IMR-90 (cell line): ENCODE data around the gene DOCK2. TPM values are rescaled to one million over a fixed set of nuclear protein-coding genes. Genes with fewer than 3 reads are reported as not detected.

ENCODE experiments used
- ATAC-seq: fragments of 200-7000 bp; cut with Tn5 transposase; 2 replicates; pipeline ENCODE4 v1.9.1; 2020; ENCODE audit warnings: low read depth, mild to moderate bottlenecking, moderate library complexity
- BruUV-seq: library from RNA; stranded (reverse); fragments of 400-500 nt; replicated peaks from 2 replicates; lab custom pipeline; 2021; lab: Mats Ljungman, UMichigan
- CTCF ChIA-PET: fragments of 300-600 bp; formaldehyde crosslinking; extraction: SDS; loops from one replicate; lab custom pipeline; 2021; ENCODE audit warnings: antibody characterized with exemption; lab: Yijun Ruan, JAX
- POLR2A ChIA-PET: fragments of 300-600 bp; sonication (Branson Sonifier 250); formaldehyde crosslinking; loops from one replicate; lab custom pipeline; 2022; ENCODE audit warnings: antibody characterized with exemption; ENCODE audit not compliant: unreplicated experiment; lab: Charles Lee
- DNase-seq: peaks from one replicate; pipeline ENCODE4 v3.0.0; 2013
- H2AFZ ChIP-seq: replicated peaks from 2 replicates; pipeline ENCODE3; 2013; ENCODE audit warnings: low read length, mild to moderate bottlenecking; ENCODE audit not compliant: poor library complexity
- H2AK5ac ChIP-seq: 2 replicates; pipeline ENCODE4 v1.6.1; 2013; ENCODE audit warnings: low read depth, low read length, inconsistent platforms
- H2AK9ac ChIP-seq: replicated peaks from 2 replicates; pipeline ENCODE3; 2013; ENCODE audit warnings: mild to moderate bottlenecking, low read depth, low read length, moderate library complexity; ENCODE audit not compliant: poor library complexity
- H2BK120ac ChIP-seq: 2 replicates; pipeline ENCODE4 v1.6.1; 2013; ENCODE audit warnings: low read depth, low read length, inconsistent platforms
- H2BK15ac ChIP-seq: 3 replicates; pipeline ENCODE4 v1.6.1; 2013; ENCODE audit warnings: low read depth, low read length, inconsistent platforms
- H2BK20ac ChIP-seq: 2 replicates; pipeline ENCODE4 v1.6.1; 2013; ENCODE audit warnings: low read depth, mild to moderate bottlenecking, inconsistent platforms, low read length, moderate library complexity
- H2BK5ac ChIP-seq: 2 replicates; pipeline ENCODE4 v1.6.1; 2013; ENCODE audit warnings: mild to moderate bottlenecking, low read depth, low read length, inconsistent platforms; ENCODE audit not compliant: poor library complexity, severe bottlenecking
- H3K14ac ChIP-seq: replicated peaks from 2 replicates; pipeline ENCODE4 v1.6.1; 2013; ENCODE audit warnings: low read depth, low read length, inconsistent platforms
- H3K18ac ChIP-seq: 2 replicates; pipeline ENCODE4 v1.6.1; 2013; ENCODE audit warnings: low read depth, low read length, control low read depth
- H3K23ac ChIP-seq: 2 replicates; pipeline ENCODE4 v1.6.1; 2013; ENCODE audit warnings: low read depth, low read length, inconsistent platforms
- H3K27ac ChIP-seq: 2 replicates; pipeline ENCODE4 v1.5.1; 2013; ENCODE audit warnings: mild to moderate bottlenecking, control low read depth, low read length; ENCODE audit not compliant: insufficient read depth
- H3K27me3 ChIP-seq: 2 replicates; pipeline ENCODE4 v1.6.1; 2013; ENCODE audit warnings: low read length; ENCODE audit not compliant: control insufficient read depth, insufficient read depth
- H3K36me3 ChIP-seq: 2 replicates; pipeline ENCODE4 v1.6.1; 2013; ENCODE audit warnings: low read length, mixed read lengths; ENCODE audit not compliant: control insufficient read depth, insufficient read depth
- H3K4ac ChIP-seq: 2 replicates; pipeline ENCODE4 v1.6.1; 2013; ENCODE audit warnings: low read depth, low read length, inconsistent platforms
- H3K4me1 ChIP-seq: 2 replicates; pipeline ENCODE4 v1.6.1; 2013; ENCODE audit warnings: low read length, mixed read lengths; ENCODE audit not compliant: control insufficient read depth, insufficient read depth
- H3K4me2 ChIP-seq: 2 replicates; pipeline ENCODE4 v1.6.1; 2013; ENCODE audit warnings: low read depth, mild to moderate bottlenecking, control low read depth, low read length, moderate library complexity
- H3K4me3 ChIP-seq: 2 replicates; pipeline ENCODE4 v1.5.1; 2013; ENCODE audit warnings: low read depth, mild to moderate bottlenecking, control low read depth, low read length, moderate library complexity; ENCODE audit not compliant: insufficient read depth
- H3K56ac ChIP-seq: 2 replicates; pipeline ENCODE4 v1.6.1; 2013; ENCODE audit warnings: low read length, inconsistent platforms; ENCODE audit not compliant: insufficient read depth; ENCODE audit errors: extremely low read depth
- H3K79me1 ChIP-seq, 2 experiments: 2 replicates each; pipeline ENCODE4 v1.6.1; 2013; ENCODE audit warnings: low read length in 2 of 2, inconsistent platforms in 1 of 2, low read depth in 1 of 2
- H3K9ac ChIP-seq: 2 replicates; pipeline ENCODE4 v1.6.1; 2013; ENCODE audit warnings: low read depth, low read length, control low read depth
- H3K9me1 ChIP-seq: 2 replicates; pipeline ENCODE4 v1.6.1; 2013; ENCODE audit warnings: low read length, inconsistent platforms; ENCODE audit not compliant: insufficient read depth
- H3K9me3 ChIP-seq: 2 replicates; pipeline ENCODE4 v1.6.1; 2013; ENCODE audit warnings: low read length; ENCODE audit not compliant: control insufficient read depth, insufficient read depth
- H4K20me1 ChIP-seq: 2 replicates; pipeline ENCODE4 v1.6.1; 2013; ENCODE audit warnings: low read length, inconsistent platforms; ENCODE audit not compliant: insufficient read depth
- H4K5ac ChIP-seq: 2 replicates; pipeline ENCODE4 v1.6.1; 2013; ENCODE audit warnings: mild to moderate bottlenecking, low read depth, low read length, control low read depth
- H4K8ac ChIP-seq, 2 experiments: 2 replicates each; pipeline ENCODE4 v1.6.1; 2013; ENCODE audit warnings: low read depth in 2 of 2, low read length in 2 of 2, control low read depth in 1 of 2, inconsistent platforms in 1 of 2
- H4K91ac ChIP-seq: 2 replicates; pipeline ENCODE4 v1.6.1; 2013; ENCODE audit warnings: low read depth, low read length, inconsistent platforms; ENCODE audit not compliant: insufficient read depth
- BHLHE40 ChIP-seq: fragments of 150-350 bp; IDR thresholded peaks from 2 replicates; pipeline ENCODE4 v1.6.1; 2016; ENCODE audit warnings: mild to moderate bottlenecking, low read depth, low read length
- CEBPB ChIP-seq: IDR thresholded peaks from 2 replicates; pipeline ENCODE4 v1.6.1; 2012; ENCODE audit warnings: low read depth, low read length, improper control_type of control experiment
- CHD1 ChIP-seq: IDR thresholded peaks from 2 replicates; pipeline ENCODE4 v1.6.1; 2012; ENCODE audit warnings: low read depth, low read length, improper control_type of control experiment
- MAFK ChIP-seq: IDR thresholded peaks from 2 replicates; pipeline ENCODE4 v1.6.1; 2012; ENCODE audit warnings: low read depth, low read length, improper control_type of control experiment
- MAZ ChIP-seq: IDR thresholded peaks from 2 replicates; pipeline ENCODE4 v1.6.1; 2012; ENCODE audit warnings: low read depth, mild to moderate bottlenecking, low read length, improper control_type of control experiment, moderate library complexity, borderline replicate concordance
- MXI1 ChIP-seq: IDR thresholded peaks from 2 replicates; pipeline ENCODE4 v1.6.1; 2012; ENCODE audit warnings: low read depth, mild to moderate bottlenecking, low read length, moderate library complexity, borderline replicate concordance
- NFE2L2 ChIP-seq: fragments of 150-350 bp; IDR thresholded peaks from 2 replicates; pipeline ENCODE4 v1.6.1; 2016; ENCODE audit warnings: low read depth, mild to moderate bottlenecking, low read length
- RAD21 ChIP-seq: IDR thresholded peaks from 2 replicates; pipeline ENCODE4 v1.6.1; 2012; ENCODE audit warnings: low read length, improper control_type of control experiment
- RCOR1 ChIP-seq: IDR thresholded peaks from 2 replicates; pipeline ENCODE4 v1.6.1; 2012; ENCODE audit warnings: mild to moderate bottlenecking, low read length, improper control_type of control experiment; ENCODE audit not compliant: insufficient replicate concordance
- RFX5 ChIP-seq: IDR thresholded peaks from 2 replicates; pipeline ENCODE4 v1.8.0; 2012; ENCODE audit warnings: low read depth, mild to moderate bottlenecking, low read length, moderate library complexity
- SMC3 ChIP-seq: fragments of 150-350 bp; IDR thresholded peaks from 2 replicates; pipeline ENCODE4 v1.6.1; 2016; ENCODE audit warnings: low read depth, mild to moderate bottlenecking, antibody characterized with exemption, low read length, moderate library complexity
- WGBS, 2 experiments: methylation state at CpG; one replicate each; pipeline versions ENCODE4 v1.1.5 to v1.1.7; 2013; ENCODE audit warnings: missing lambda C conversion rate in 2 of 2; ENCODE audit not compliant: insufficient read length in 1 of 2; ENCODE audit errors: extremely low coverage in 2 of 2; 5-methylcytosine and 5-hydroxymethylcytosine counted together
- dilution Hi-C: fragments of 300-500 bp; cut with HindIII; formaldehyde crosslinking; loops from one replicate; pipeline ENCODE4 v1.14.3; 2018; ENCODE audit warnings: low sequenced_read_pairs; ENCODE audit not compliant: unreplicated experiment
- in situ Hi-C: fragments of 300-500 bp; cut with MboI; formaldehyde crosslinking; loops from 3 replicates; pipeline ENCODE4 v1.14.3; 2019; ENCODE audit warnings: low sequenced_read_pairs, inconsistent platforms, mixed read lengths
- intact Hi-C: fragments of 100-400 bp; cut with micrococcal nuclease; formaldehyde crosslinking; loops from 2 replicates; pipeline ENCODE4 v1.10.0; 2022
- polyA plus RNA-seq, 3 experiments: library from polyadenylated mRNA; depleted of rRNA; stranded (reverse); fragments of >200 nt; gene quantifications; 2 replicates each; pipeline ENCODE4 v1.2.3, GENCODE V29; 2012; ENCODE audit warnings: low replicate concordance in 1 of 3
- total RNA-seq: library from RNA; depleted of rRNA; stranded (reverse); fragments of >200 nt; gene quantifications from 2 replicates; pipeline ENCODE4 v1.2.3, GENCODE V29; 2012
- TF ChIP-seq, protein P1 (sequence below): fragments of 150-350 bp; IDR thresholded peaks from 2 replicates; pipeline ENCODE4 v1.6.1; 2017; ENCODE audit warnings: mild to moderate bottlenecking, antibody characterized with exemption, low read length, low read depth
- TF ChIP-seq, protein P2 (sequence below): conservative IDR thresholded peaks from 2 replicates; pipeline ENCODE4 v1.5.1; 2012; ENCODE audit warnings: mild to moderate bottlenecking, low read depth, low read length, improper control_type of control experiment
- TF ChIP-seq, protein P3 (sequence below): fragments of 150-350 bp; IDR thresholded peaks from 2 replicates; pipeline ENCODE4 v1.6.1; 2016; ENCODE audit warnings: low read depth, mild to moderate bottlenecking, low read length, moderate library complexity, borderline replicate concordance

Gene DOCK2
- total and polyA plus RNA-seq, 2 of the 4 experiments (the other 2 are of a cell fraction): 0.72 to 3.0 TPM

DNA sequence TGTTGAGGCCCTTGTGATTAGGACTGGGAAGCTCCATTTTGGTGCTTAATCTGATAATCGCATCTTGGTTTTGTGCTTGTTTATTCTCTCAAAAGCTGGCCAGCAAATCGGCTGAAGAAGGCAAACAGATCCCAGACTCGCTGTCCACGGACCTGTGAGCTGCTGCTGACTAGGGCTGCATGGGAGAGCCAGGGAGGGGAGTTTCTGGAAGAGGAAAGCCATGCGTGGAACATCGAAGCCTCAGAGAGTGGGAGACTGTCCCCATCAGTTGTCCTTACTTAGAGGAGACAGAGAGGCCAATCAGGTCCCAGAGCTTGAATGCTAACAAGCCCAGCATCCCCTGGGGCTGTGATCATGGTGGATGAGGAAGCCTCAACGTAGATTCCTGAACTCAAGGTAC lies 445.6 kb downstream of the DOCK2 start:
- Histone ChIP-seq H3K27me3 (no peaks in the 10 kb centered on the region), H3K9me1 (no peaks in the 10 kb centered on the region), H2BK120ac (no peak overlapping the region), H3K4me1 (no peaks in the 10 kb centered on the region), H2BK5ac (no peak overlapping the region), H3K4ac (no peak overlapping the region), H2AFZ (no peak overlapping the region), H2BK15ac (no peak overlapping the region), H3K36me3 (no peaks in the 10 kb centered on the region), H2AK9ac (no peak overlapping the region), H4K5ac (no peak overlapping the region), H2BK20ac (no peak overlapping the region), H2AK5ac (no peak overlapping the region), H4K8ac (no peak overlapping the region), H3K9me3 (no peaks in the 10 kb centered on the region), H3K23ac (no peak overlapping the region), H3K14ac (no peak overlapping the region), H3K4me3 (no peak overlapping the region), H3K56ac (no peak overlapping the region), H3K27ac (no peak overlapping the region), H3K79me1 (no peaks in the 10 kb centered on the region), H3K18ac (no peak overlapping the region), H3K4me2 (no peak overlapping the region), H4K20me1 (no peaks in the 10 kb centered on the region), H3K9ac (no peak overlapping the region), H4K91ac (no peak overlapping the region)
- dilution Hi-C loops: no loop called here
- in situ Hi-C loops: no loop called here
- 60% methylated on average over 2 of the region's 7 CpGs; no CpG with 5 or more reads in 1 of the 2 experiments for WGBS, 2 experiments
- CTCF ChIA-PET: no interaction called here
- POLR2A ChIA-PET: no interaction called here
- DNase-seq: no peak
- no TSS peak for BruUV-seq
- TF ChIP-seq NFE2L2 (no peak), CHD1 (no peak), CEBPB (no peak), MAFK (no peak), MXI1 (no peak), MAZ (no peak), SMC3 (no peak), RAD21 (no peak), RFX5 (no peak), BHLHE40 (no peak), RCOR1 (no peak)
- TF ChIP-seq, protein P1, sequence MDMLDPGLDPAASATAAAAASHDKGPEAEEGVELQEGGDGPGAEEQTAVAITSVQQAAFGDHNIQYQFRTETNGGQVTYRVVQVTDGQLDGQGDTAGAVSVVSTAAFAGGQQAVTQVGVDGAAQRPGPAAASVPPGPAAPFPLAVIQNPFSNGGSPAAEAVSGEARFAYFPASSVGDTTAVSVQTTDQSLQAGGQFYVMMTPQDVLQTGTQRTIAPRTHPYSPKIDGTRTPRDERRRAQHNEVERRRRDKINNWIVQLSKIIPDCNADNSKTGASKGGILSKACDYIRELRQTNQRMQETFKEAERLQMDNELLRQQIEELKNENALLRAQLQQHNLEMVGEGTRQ: no peak
- TF ChIP-seq, protein P2, sequence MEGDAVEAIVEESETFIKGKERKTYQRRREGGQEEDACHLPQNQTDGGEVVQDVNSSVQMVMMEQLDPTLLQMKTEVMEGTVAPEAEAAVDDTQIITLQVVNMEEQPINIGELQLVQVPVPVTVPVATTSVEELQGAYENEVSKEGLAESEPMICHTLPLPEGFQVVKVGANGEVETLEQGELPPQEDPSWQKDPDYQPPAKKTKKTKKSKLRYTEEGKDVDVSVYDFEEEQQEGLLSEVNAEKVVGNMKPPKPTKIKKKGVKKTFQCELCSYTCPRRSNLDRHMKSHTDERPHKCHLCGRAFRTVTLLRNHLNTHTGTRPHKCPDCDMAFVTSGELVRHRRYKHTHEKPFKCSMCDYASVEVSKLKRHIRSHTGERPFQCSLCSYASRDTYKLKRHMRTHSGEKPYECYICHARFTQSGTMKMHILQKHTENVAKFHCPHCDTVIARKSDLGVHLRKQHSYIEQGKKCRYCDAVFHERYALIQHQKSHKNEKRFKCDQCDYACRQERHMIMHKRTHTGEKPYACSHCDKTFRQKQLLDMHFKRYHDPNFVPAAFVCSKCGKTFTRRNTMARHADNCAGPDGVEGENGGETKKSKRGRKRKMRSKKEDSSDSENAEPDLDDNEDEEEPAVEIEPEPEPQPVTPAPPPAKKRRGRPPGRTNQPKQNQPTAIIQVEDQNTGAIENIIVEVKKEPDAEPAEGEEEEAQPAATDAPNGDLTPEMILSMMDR: no peak
- TF ChIP-seq, protein P3, sequence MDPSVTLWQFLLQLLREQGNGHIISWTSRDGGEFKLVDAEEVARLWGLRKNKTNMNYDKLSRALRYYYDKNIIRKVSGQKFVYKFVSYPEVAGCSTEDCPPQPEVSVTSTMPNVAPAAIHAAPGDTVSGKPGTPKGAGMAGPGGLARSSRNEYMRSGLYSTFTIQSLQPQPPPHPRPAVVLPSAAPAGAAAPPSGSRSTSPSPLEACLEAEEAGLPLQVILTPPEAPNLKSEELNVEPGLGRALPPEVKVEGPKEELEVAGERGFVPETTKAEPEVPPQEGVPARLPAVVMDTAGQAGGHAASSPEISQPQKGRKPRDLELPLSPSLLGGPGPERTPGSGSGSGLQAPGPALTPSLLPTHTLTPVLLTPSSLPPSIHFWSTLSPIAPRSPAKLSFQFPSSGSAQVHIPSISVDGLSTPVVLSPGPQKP: no peak
- ATAC-seq: no peak
- intact Hi-C loops: no loop called here
